ENCODE data around the gene TMEM185B.

- TF ChIP-seq CTCF (IDR thresholded peaks at IDR 0.05 in 8 of 11, conservative IDR thresholded peaks at IDR 0.05 in 3 of 11) (no peak), POLR2A (IDR thresholded peaks at IDR 0.05) (no peak)
Observed at GRCh38 chr2:120224735-120225548, 1.7 kb upstream of the TMEM185B start.
